HG02610 (cell line): ENCODE results near the gene PRSS50.

Experiments
- ATAC-seq: cut with Tn5 transposase; IDR thresholded peaks from one replicate; pipeline ENCODE4 v1.9.1; 2021; ENCODE audit warnings: mild to moderate bottlenecking, moderate library complexity; ENCODE audit not compliant: unreplicated experiment

The PRSS50 gene

GRCh38 chr3:46693038-46693891, 24.4 kb downstream of the PRSS50 start, which contains the start of gene ALS2CL:
Gene ALS2CL, minus strand, starts transcription at chr3:46693679. Its CDS starts 4,239 bp downstream, at chr3:46689440.
- ATAC-seq, result no peak

GRCh38 chr3:46692566-46692990, 25.1 kb downstream of the PRSS50 start:
- ATAC-seq, result no peak

- no peak for ATAC-seq
These were observed 26.9 kb downstream of the PRSS50 start for GRCh38 chr3:46690798-46691197.

- no peak for ATAC-seq
These were observed 32.2 kb downstream of the PRSS50 start for GRCh38 chr3:46685446-46685845.

- ATAC-seq, result no peak
These were observed 32.8 kb downstream of the PRSS50 start for GRCh38 chr3:46684891-46685290.

GRCh38 chr3:46682974-46683373, 34.7 kb downstream of the PRSS50 start:
- ATAC-seq, result no peak

- ATAC-seq, result no peak
These were observed 35.7 kb downstream of the PRSS50 start for GRCh38 chr3:46681856-46682540.

- ATAC-seq, result no peak
These were observed 36.3 kb downstream of the PRSS50 start for GRCh38 chr3:46681387-46681786.

GRCh38 chr3:46680298-46680826, 37.3 kb downstream of the PRSS50 start:
- no peak for ATAC-seq

GRCh38 chr3:46679681-46680080, 38.0 kb downstream of the PRSS50 start:
- ATAC-seq, result no peak

- ATAC-seq, result no peak
These were observed 39.4 kb downstream of the PRSS50 start for GRCh38 chr3:46678280-46678679.

GRCh38 chr3:46677411-46677726, 40.3 kb downstream of the PRSS50 start:
- no peak for ATAC-seq

GRCh38 chr3:46676601-46677410, 40.9 kb downstream of the PRSS50 start:
- ATAC-seq, result no peak

GRCh38 chr3:46675843-46676567, 41.7 kb downstream of the PRSS50 start:
- no peak for ATAC-seq

GRCh38 chr3:46675426-46675825, 42.2 kb downstream of the PRSS50 start:
- no peak for ATAC-seq

- no peak for ATAC-seq
These were observed 43.4 kb downstream of the PRSS50 start for GRCh38 chr3:46674031-46674845.

- ATAC-seq, result no peak
These were observed 44.3 kb downstream of the PRSS50 start for GRCh38 chr3:46673151-46674030.

- ATAC-seq, result no peak
These were observed 45.3 kb downstream of the PRSS50 start for GRCh38 chr3:46672349-46672695.
